Measurements from ENCODE around the gene WDR5B.

GRCh38 chr3:122435950-122436349 is 20.1 kb upstream of the WDR5B start:
- TF ChIP-seq CTCF (IDR thresholded peaks at IDR 0.05; ENCODE audit: borderline replicate concordance, extremely low read depth, low read length, poor library complexity, severe bottlenecking) (no peak), EZH2 (IDR thresholded peaks at IDR 0.05; ENCODE audit: borderline replicate concordance, low read depth, low read length, severe bottlenecking) (no peak)

Data from DND-41 (cell line).